GM21390 (cell line): Measurements from ENCODE around the gene STK38L.
A peak's percentile ranks its signal among the peaks of the same experiment; 100 is the strongest.
"Not testable (repeated sequence)": the region's sequence is repeated elsewhere in the genome, so short reads cannot be mapped to it uniquely, and the experiment has no call there.

Experiments used
- ATAC-seq: cut with Tn5 transposase; IDR thresholded peaks from one replicate; pipeline ENCODE4 v1.9.1; 2021; ENCODE audit not compliant: unreplicated experiment

Gene STK38L

GRCh38 chr12:27226407-27226929, 17.6 kb upstream of the STK38L start:
- no peak for ATAC-seq

GRCh38 chr12:27229367-27229766, 14.7 kb upstream of the STK38L start:
- no peak for ATAC-seq

- not testable (repeated sequence) for ATAC-seq
These were observed 12.7 kb upstream of the STK38L start for GRCh38 chr12:27231374-27231773.

DNA sequence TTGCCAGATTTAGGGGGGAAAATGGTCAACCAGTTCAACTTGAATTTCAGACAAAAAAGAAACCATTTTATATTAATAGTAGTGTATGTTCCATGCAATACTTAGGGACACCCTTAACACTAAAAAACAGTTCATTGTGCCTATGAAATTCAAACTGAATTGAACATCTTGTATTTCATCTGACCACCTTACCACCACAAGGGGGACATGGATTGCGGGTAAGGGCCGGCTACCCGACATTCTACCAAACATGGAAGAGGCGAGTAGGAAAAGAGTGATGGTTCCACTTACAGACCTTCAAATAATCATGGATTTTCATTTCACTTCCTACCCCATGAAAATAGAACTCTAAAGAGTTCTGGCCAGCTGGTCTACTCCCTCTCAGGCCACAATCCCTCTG, 10.3 kb upstream of the STK38L start:
- ATAC-seq, result no peak

DNA sequence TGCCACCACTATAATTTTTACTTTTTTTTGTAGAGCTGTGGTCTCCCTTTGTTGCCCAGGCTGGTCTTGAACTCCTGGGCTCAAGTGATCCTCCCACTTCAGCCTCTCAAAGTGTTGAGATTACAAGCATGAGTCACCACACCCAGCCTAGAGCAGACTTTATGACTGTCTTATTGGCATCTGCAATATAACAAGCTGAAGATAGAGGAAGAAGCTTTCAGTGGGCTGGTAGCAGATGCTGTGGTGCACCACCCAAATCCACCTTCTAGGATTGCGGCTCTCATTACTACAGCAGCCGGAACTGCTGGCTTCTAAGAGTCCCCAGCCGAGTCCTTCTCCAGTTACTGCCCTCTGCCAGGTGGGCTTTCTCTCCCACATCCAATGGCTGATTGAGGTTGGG, 7.6 kb upstream of the STK38L start:
- no peak for ATAC-seq

DNA sequence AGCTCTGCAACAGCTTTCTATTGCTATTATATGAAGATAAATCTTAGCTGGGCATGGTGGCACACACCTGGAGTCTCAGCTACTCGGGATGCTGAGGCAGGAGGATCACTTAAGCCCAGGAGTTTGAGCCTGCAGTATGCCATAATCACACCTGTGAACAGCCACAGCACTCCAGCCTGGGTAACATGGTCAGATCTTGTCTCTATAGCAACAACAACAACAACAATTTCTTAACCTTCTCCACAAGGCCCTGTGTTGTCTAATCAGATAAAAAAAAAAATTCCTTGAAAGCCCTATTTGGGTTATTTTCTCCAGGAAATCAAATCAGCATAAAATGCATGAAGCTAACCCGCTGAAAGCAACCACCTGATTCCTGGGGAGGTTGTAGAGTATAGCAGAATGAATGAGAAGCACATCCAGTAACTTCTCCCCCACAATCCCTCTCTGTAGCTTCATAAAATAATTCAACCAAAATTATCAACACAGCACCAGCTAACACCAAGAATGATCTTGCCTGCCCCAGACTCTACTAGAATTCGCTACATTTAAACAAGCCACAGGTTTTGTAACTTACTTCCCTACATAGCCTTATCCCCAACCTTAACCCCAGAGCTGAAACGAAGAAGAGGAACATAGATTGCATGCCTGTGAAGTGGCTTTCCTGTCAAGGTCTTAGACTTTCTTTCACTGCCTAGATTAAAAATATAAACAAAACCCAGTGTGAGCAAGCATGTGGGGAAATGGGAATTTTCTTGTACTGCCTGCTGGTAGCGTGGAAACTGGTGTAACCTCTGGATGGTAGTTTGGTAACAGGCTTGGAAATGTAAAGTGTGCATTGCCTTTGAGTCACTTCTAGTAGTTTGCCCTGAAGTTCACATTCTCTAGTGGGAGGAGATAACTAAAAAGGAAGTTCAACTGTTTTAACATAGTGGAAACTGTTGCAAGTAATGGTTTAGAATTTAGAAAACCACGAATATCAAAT, 6.0 kb upstream of the STK38L start:
- peak; percentile 74 for ATAC-seq

GRCh38 chr12:27243006-27243405, 1.1 kb upstream of the STK38L start:
- ATAC-seq, result no peak

GRCh38 chr12:27244689-27245488, 803 bp downstream of the STK38L start:
- peak; percentile 8 for ATAC-seq

DNA sequence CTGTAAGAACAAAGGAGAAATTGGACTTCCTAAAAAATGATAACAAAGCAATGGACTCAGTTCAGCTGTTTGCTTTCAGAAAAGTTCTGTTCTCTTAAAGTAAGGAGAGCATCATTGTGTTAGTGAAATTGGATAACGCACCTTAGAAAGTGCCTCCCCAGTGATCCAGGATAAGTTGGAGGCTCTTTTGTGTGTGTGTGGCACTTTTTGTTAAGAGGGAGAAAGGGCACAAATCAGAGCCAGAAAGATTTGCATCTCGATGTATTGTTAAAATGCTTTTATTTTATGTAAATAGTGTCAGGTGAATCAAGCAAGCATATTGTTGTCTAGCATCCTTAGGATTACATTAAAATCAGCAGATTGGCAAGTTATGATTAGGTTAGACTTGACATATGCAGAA, 2.1 kb downstream of the STK38L start:
- ATAC-seq, result no peak

GRCh38 chr12:27246774-27247173, 2.7 kb downstream of the STK38L start:
- ATAC-seq, result no peak

- no peak for ATAC-seq
These were observed 8.8 kb downstream of the STK38L start for GRCh38 chr12:27252934-27253333.

GRCh38 chr12:27253347-27253746, 9.3 kb downstream of the STK38L start:
- no peak for ATAC-seq

DNA sequence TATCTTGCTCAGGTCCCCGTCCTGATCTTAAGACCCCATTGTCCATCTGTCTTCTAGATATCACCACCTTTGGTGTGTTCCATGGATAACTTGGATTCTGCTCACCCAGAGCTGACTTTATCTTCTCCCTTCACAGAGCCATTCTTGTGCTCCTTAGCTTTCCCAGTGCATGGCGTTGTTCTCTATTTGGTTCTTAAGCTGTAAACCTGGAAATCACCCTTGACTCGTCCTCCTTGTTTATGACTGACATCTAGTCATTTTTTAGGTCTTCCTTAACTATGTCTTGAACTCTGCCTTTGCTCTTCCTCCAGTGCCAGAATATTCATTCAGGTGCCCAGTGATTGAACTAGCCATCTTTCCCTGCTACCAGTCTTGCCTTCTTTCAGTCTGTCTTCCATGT, 11.7 kb downstream of the STK38L start:
- no peak for ATAC-seq

DNA sequence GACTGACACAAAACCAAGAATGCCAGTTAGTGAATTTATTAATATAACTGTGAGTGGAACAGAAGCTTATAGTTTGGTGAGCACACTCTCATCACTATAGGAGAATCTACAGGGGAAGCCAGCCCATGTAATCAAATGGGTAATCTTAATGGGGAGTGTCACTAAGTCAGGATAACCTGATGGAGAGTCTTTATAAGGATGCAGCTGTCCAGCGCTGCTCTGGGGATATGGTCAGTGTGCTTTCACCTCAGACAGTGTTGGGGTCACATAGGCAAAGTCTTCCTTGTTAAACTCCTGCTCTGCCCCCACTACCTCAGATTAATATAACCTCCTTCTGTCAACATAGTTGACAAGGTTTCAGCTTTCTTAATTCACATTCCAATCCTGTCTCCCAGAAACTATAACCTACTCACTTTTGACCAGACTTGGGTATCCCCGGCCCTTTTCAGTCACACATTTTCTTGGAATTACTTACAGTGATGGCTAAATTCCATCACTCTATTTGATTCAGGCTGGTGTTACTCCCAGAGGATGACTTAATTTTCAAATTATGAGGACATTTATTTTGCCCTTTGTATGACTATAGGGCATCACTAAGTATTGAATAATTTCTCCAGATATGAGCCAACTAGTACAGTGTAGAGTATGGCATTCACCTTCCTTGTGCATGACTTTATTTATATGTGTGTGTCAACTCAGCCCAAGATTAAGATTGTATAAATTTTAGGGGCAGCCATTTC, 13.2 kb downstream of the STK38L start:
- no peak for ATAC-seq

GRCh38 chr12:27260746-27261145, 16.7 kb downstream of the STK38L start:
- ATAC-seq, result no peak

- ATAC-seq, result no peak
These were observed 17.8 kb downstream of the STK38L start for GRCh38 chr12:27261866-27262265.

DNA sequence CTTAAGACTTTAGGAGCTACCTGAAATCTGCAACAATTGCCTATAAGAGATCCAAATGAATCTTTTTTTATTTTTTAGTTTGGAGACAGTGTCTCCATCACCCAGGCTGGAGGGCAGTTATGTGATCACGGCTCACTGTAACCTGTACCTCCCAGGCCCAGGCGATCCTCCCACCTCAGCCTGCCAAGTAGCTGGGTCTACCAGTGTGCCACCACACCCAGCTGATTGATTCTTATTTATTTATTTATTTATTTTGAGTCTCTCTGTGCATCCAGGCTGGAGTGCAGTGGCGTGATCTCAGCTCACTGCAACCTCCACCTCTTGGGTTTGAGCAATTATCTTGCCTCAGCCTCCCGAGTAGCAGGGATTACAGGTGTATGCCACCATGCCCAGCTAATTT, 26.1 kb downstream of the STK38L start:
- no peak for ATAC-seq

DNA sequence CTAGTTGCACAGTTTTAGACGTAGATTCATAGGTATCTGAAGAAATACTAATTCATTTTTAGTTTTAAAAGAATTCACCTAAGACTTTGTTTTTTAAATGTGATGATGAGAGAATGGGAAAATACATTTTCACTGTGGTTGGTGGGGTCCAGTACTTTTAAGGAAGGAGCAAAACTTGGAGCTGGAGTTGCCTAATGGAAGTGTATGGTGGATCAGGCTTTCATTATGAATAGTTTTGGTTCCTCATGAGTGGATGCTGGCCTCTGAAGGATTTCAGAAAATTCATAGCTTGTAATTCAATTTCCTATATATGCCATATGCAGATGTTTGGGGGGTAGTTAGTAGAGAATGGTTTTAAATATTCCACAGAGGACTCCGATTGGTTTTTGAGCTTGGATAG, 27.1 kb downstream of the STK38L start:
- no peak for ATAC-seq

DNA sequence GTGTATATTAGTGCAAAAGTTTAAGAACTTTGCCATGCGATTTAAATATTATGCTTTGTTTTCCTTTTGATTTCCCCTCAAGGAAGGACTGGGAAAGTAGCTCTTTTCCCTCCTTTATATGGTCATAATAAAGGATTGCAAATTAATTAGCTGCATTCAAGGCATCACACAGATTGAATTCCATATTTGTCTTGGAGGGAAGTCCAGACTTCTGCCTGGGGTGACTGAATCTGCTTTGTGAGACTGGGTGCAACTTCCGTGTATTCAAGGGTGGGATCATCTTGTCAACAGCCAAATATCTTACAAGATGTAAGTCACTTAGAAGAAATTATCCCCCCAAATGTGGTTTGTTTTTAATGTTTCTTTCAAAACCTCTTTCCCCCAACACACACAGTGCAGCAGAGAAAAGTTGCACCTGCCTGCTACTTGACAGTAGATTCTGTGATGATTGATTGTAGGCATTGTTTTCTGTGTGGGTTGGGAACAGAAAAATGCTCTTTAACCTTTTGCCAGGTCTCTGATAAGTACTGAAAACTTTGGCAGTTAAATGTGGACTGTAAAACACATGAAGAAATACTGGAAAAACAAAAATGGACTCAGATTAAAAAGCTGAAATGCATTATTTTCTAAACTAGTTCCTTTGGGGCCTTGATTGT, 28.4 kb downstream of the STK38L start:
- no peak for ATAC-seq

- ATAC-seq, result no peak
These were observed 29.0 kb downstream of the STK38L start for GRCh38 chr12:27273114-27273513.

DNA sequence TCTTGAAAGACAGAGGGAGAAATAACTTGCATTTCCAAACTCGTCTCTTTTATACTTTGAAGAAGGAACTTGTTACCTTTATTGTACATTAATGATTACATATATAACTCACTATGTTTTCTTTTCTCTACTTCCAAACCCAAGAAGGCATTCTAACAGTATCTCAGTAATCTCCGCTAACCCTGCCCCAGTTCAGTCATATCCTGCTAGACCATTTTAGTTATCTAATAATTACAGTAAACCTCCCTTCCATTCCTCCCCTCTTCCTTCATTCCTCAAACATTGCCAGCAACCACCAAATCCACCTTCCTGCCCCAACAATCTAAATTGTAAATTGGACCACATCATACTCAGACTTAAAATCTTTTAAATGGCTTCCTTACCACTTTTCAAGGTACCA, 30.6 kb downstream of the STK38L start:
- no peak for ATAC-seq
